HG03521 (cell line): ENCODE results near the gene C1orf167.
"Not testable (repeated sequence)": the region's sequence is repeated elsewhere in the genome, so short reads cannot be mapped to it uniquely, and the experiment has no call there.

Experiments used
- ATAC-seq: cut with Tn5 transposase; IDR thresholded peaks from one replicate; pipeline ENCODE4 v1.9.1; 2021; ENCODE audit warnings: mild to moderate bottlenecking, moderate library complexity; ENCODE audit not compliant: unreplicated experiment

The C1orf167 gene

DNA sequence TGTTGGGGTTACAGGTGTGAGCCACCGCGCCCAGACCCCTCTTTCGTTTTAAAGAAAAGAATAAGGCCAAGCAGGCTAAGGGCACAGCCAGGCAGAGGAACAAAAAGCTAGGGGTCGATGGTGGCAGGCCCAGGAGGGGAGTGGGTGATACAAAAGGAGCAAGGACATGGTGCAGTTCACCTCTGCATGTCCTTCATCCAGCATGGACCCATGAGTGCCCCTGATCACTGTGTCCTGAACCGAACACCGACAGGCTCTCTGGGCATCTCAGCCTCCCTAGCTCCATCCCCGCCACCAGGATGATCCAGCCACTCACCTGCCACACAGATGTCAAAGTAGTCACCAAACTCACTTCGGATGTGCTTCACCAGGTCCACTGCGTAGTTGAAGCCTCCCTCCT, 37.9 kb downstream of the C1orf167 start:
- no peak for ATAC-seq

GRCh38 chr1:11800391-11800755, 38.4 kb downstream of the C1orf167 start:
- ATAC-seq = no peak

GRCh38 chr1:11800756-11801433, 38.9 kb downstream of the C1orf167 start:
- no peak for ATAC-seq

- no peak for ATAC-seq
These were observed 40.6 kb downstream of the C1orf167 start for GRCh38 chr1:11802616-11802972.

- ATAC-seq = no peak
These were observed 41.2 kb downstream of the C1orf167 start for GRCh38 chr1:11802973-11803885.

- ATAC-seq = not testable (repeated sequence)
These were observed 42.1 kb downstream of the C1orf167 start for GRCh38 chr1:11803924-11804665.

GRCh38 chr1:11804666-11805421, 42.9 kb downstream of the C1orf167 start:
- ATAC-seq = no peak

DNA sequence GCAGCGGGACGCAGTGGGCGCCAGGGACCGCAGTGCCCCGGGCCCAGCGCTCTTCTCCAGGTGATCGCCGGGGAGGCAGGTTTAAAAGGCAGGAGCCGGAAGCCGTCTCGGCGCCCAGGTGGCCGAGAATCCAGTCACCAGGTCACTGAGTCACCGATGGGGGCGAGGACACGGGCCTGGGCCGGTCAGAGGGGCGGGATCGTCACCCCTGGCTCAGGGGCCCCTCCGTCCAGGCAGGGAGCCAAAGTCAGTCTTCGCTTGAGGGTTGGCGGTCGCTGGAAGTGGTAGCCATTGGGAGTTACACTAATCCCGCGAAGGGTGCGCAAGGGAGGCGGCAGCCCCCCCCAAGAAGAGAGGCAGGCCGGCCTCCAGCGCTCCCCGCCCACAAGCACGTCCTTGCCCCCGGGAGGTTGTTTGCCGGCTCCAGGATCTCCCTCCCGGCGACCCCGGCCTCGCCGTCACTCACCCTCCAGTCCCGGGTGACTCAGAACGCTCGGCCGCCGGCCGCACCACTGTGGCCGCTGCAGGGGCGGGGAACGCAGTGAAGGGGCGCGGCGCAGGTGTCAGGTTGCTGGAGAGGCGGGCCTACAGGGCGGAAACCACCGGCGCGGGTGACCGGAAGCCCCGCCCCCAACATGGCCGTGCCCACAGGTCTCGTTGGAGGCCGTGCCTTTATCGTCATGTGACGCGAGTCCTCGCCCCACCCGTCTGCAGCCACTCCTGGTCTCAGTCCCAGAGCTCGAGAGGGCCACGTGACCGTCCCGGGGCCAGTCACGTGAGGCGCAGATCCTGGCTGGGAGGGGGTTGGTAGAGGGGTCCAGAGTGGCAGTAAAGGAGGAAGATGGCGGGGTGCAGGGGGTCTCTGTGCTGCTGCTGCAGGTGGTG, 43.7 kb downstream of the C1orf167 start, which contains the start of the genes CLCN6 and MTHFR:
CLCN6 (plus strand) TSS at position 770 of the 885 bp plus-strand sequence; CDS start at position 842, 72 bp downstream.
MTHFR (minus strand) TSS at position 543 of the 885 bp plus-strand sequence. CDS start 2,848 bp downstream, outside the sequence.
- peak; percentile 87 for ATAC-seq

DNA sequence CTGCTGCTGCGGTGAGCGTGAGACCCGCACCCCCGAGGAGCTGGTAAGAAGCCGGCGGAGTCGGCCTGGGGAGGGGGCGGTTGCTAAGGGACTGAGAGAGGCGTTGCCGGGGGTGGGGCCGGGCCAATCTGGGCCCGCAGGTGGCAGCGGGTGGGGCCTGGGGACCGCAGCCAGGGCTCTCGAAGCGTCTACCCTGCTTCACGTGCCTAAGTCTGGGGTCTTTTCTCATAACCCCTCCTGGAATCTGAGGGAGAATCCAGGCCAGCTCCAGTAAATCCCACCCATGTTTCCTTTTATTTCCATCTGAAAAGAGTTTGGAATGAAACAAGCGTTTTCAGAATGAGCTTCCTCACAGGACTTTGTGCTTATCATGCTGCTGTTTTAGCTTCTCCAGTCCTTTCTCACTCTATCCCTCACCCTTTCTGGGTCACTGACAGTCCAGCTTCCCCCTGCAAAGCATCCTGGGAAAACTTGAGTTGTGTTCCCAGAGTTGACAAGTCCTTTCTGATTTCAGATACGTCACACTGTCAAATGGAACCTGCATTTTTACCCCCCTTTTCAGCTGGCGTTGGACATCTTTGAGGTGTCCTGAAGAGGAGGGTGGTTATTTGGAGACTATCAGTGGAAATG, 44.4 kb downstream of the C1orf167 start:
- peak; percentile 38 for ATAC-seq

- ATAC-seq = no peak
These were observed 45.1 kb downstream of the C1orf167 start for GRCh38 chr1:11807133-11807532.

DNA sequence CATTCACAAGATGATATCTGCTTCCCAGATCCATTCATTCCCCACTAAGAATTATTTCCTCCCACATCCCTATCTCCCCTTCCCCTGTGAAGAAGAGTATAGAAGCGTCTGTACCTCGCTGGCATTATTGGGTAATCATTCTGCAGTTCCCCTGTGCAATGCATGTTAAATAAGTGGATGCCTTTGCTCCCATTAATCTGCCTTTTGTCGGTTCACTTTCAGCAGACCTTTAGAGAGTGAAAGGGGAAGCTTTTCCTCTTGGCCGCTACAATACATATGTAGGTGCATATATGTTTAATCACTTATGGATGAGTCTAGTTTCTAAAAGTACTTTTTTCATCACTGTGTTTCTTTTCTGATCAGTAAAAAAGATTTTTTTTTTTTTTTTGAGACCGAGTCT, 51.0 kb downstream of the C1orf167 start:
- ATAC-seq = no peak

GRCh38 chr1:11817192-11817591, 55.2 kb downstream of the C1orf167 start:
- ATAC-seq = no peak

DNA sequence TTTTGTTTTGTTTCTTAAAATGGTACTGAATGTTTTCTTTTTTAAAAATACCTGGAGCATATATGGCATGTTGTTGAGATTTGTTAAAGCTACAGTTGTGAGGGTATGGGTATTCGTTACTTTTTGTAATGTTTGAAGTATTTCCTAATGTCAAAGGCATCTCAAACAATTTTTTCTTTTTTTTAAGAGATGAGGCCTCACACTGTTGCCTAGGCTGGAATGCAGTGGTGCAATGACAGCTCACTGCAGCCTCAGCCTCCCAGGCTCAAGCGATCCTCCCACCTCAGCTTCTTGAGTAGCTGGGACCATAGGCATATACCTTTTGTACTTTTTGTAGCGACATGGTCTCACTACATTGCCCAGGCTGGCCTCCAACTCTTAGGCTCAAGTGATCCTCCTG, 60.1 kb downstream of the C1orf167 start:
- no peak for ATAC-seq

DNA sequence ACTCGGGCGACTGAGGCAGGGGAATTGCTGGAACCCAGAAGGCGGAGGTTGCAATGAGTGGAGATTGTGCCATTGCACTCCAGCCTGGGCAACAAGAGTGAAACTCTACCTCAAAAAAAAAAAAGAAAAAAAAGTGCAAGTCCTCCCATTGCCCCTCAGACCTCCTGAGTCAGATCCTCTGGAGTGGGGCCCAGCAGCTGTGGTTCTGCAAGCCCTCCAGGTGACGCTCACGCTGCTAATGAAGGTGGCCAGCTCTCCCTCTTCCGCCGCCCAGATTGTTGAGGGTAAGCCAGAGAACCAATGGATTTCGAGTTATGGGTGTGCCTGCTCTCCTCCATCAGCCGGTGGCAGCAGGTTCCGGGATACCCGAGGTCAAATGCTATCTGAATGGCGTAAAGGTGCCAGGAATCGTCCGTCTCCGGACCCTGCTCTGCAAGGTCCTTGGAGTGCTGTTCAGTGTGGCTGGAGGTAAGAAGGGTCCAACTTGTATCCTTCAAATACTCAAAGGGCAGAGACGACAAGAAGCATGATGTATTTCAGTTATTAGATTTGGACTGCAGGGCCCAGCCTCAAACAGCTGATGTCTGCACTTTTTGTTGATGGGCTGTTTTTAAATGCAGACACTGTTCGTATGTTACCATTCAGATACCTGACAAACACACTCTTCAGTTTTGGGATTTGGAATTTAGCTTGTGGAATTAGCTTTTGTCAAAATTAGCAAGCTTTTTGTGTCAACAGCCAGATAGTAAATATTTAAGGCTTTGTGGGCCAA, 61.6 kb downstream of the C1orf167 start:
- ATAC-seq = no peak

DNA sequence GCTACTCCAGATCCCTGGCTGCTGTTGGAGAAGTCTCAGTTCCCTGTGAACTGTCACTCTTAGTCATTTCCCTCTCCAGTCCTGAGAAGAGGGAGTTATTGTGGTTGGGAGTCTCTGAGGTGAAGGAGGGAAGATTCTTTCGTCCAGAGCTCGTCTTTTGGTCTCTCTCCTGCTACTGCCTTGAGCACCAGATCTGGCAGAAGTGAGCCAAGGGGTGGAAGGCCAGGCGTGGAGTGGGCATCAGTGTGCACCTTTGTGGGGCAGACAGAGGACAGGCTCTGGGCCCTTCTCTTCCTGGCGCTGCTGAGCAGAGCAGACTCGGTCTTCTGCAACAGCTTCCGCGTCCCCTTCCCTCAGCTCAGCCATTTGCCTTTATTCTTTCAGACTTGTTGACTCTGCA, 63.1 kb downstream of the C1orf167 start:
- ATAC-seq = no peak

DNA sequence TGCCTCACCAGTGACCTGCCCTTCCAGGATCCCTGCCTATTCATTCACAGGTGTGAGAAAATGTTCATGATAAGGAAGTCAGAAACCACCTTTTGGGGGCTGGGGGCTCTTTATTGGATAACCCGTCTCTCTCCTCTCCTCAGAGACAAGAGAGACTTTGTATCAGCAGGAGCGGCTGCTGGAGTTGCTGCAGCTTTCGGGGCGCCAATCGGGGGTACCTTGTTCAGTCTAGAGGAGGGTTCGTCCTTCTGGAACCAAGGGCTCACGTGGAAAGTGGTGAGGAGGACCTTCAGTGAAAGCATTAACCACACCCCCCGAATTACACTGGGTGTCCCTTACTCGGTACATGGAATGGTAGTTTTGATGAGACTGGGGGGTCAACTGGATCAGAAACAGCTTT, 65.0 kb downstream of the C1orf167 start:
- ATAC-seq = no peak

- ATAC-seq = no peak
These were observed 66.5 kb downstream of the C1orf167 start for GRCh38 chr1:11828511-11828910.

DNA sequence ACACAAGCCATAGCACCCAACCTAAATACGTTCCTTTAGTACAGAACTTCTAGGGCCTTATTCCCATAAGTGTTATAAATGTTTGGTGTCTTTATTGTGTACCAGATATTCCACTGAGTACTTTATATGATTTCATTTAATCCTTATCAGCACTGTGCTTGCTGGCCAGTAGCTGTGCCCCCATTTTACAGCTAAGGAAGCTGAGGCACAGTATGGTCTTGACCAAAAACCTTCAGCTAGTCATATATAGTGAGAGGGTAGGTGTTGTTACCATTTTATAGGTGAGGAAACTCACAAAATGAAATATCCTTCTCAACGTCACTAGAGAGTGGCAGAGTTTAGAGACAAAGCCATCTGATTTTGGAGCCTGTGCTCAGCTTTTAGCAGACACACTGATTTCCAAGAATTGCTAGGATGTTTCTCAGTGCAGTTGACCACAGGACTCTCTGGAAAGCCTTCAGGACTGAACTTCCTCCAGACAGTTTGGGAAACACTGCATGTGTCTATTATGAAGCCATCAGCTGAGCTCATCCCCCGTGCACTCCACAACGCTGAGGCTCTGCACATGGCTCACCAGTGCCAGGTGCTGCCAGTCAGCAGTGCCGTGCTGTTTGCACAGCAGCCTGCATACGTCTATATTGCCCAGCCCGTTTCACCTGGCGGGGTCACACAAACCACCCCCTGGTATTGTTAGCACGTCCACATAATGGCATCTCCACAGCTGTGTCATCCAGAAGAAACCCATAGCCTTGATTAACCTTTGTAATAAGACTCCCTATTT, 70.1 kb downstream of the C1orf167 start:
- ATAC-seq = no peak
